NB4 (cell line): Measurements from ENCODE around the gene PET100.

Experiments
- DNase-seq: peaks from one replicate; pipeline ENCODE4 v3.0.0; 2010; ENCODE audit warnings: low read depth
- H3K4me3 ChIP-seq: one replicate; pipeline ENCODE4 v1.5.1; 2011; ENCODE audit warnings: mild to moderate bottlenecking, low read depth, low read length, moderate library complexity
- CTCF ChIP-seq: IDR thresholded peaks from one replicate; pipeline ENCODE4 v1.5.1; 2012; ENCODE audit warnings: low read depth, low read length
- MAX ChIP-seq: IDR thresholded peaks from 2 replicates; pipeline ENCODE4 v1.6.1; 2011; ENCODE audit warnings: low read depth, low read length
- MYC ChIP-seq: IDR thresholded peaks from 2 replicates; pipeline ENCODE4 v1.6.1; 2011; ENCODE audit warnings: low read depth, low read length
- POLR2A ChIP-seq: IDR thresholded peaks from 2 replicates; pipeline ENCODE4 v1.6.1; 2011; ENCODE audit warnings: mild to moderate bottlenecking; ENCODE audit not compliant: insufficient read length; ENCODE audit errors: extremely low read depth

PET100 gene

GRCh38 chr19:7619671-7620441 lies 9.7 kb upstream of the PET100 start:
- no peak for DNase-seq
- H3K4me3 ChIP-seq = no peak overlapping the region
- no peak for TF ChIP-seq MAX
- TF ChIP-seq MYC = no peak
- TF ChIP-seq POLR2A = no peak
- no peak for TF ChIP-seq CTCF

GRCh38 chr19:7620442-7621412 lies 8.9 kb upstream of the PET100 start:
- TF ChIP-seq MAX = no peak
- no peak for TF ChIP-seq POLR2A
- TF ChIP-seq CTCF = no peak
- TF ChIP-seq MYC = no peak
- no peak for DNase-seq
- H3K4me3 ChIP-seq = no peak overlapping the region

GRCh38 chr19:7622933-7623685 lies 6.5 kb upstream of the PET100 start:
- H3K4me3 ChIP-seq = no peak overlapping the region
- TF ChIP-seq CTCF = no peak
- TF ChIP-seq POLR2A = no peak
- no peak for TF ChIP-seq MYC
- no peak for DNase-seq

- no peak for DNase-seq
- no peak overlapping the region for H3K4me3 ChIP-seq
- TF ChIP-seq POLR2A (no peak), MYC (no peak), MAX (no peak), CTCF (no peak)
These were observed 5.6 kb upstream of the PET100 start for GRCh38 chr19:7623725-7624603.

GRCh38 chr19:7624810-7625209 lies 4.8 kb upstream of the PET100 start:
- H3K4me3 ChIP-seq = no peak overlapping the region
- TF ChIP-seq MYC (no peak), MAX (no peak), CTCF (no peak), POLR2A (no peak)
- no peak for DNase-seq
